K562 (cell line): Measurements from ENCODE around the gene ZNF609. TPM values are rescaled to one million over a fixed set of nuclear protein-coding genes. Genes with fewer than 3 reads are reported as not detected.

Source experiments
- BRD4 ChIP-seq: fragments of 200-600 bp; sonication (generic); IDR thresholded peaks from 2 replicates; pipeline ENCODE4 v1.6.1; 2017; ENCODE audit warnings: inconsistent platforms
- CHD7 ChIP-seq: fragments of 200-600 bp; sonication (generic); IDR thresholded peaks from one replicate; pipeline ENCODE4 v1.6.1; 2012; ENCODE audit warnings: mild to moderate bottlenecking, low read depth, low read length, inconsistent platforms
- JUN ChIP-seq, 2 experiments: sonication (generic) in 1 of 2; formaldehyde crosslinking in 1 of 2; IDR thresholded peaks; 2 replicates each; pipeline versions ENCODE4 v1.6.1 to v1.8.0; 2012 to 2022; ENCODE audit warnings: borderline replicate concordance in 2 of 2, mild to moderate bottlenecking in 2 of 2, improper control_type of control experiment in 1 of 2, low read depth in 1 of 2, low read length in 1 of 2, missing genetic modification reagents in 1 of 2
- TCF15 ChIP-seq: fragments of 250-450 bp; sonication (Bioruptor Pico); IDR thresholded peaks from 2 replicates; pipeline ENCODE4 v1.8.0; 2022; ENCODE audit warnings: moderate library complexity, mild to moderate bottlenecking, inconsistent platforms
- TCF3 ChIP-seq: sonication (generic); formaldehyde crosslinking; IDR thresholded peaks from 2 replicates; pipeline ENCODE4 v1.4.0; 2020; ENCODE audit warnings: mild to moderate bottlenecking, missing genetic modification reagents
- ZBTB26 ChIP-seq: fragments of 450-650 bp; formaldehyde crosslinking; IDR thresholded peaks from 2 replicates; pipeline ENCODE4 v1.4.0; 2022; ENCODE audit warnings: missing genetic modification characterization
- ZFP1 ChIP-seq: fragments of 450-650 bp; formaldehyde crosslinking; IDR thresholded peaks from 2 replicates; pipeline ENCODE4 v1.4.0; 2020; ENCODE audit warnings: mild to moderate bottlenecking, mixed read lengths
- polyA plus RNA-seq, 8 experiments: library from polyadenylated mRNA; depleted of rRNA in 4 of 8; stranded (reverse) in 5 of 8; unstranded in 3 of 8; fragments of >200 nt; fragmentation: Nextera tagmentation in 2 of 8; fragmentation: Illumina TruSeq in 1 of 8; extraction: Ambion mirVana in 2 of 8; extraction: Trizol in 1 of 8; gene quantifications; 2 replicates each; pipeline versions ENCODE4 v1.2.1 to v1.2.3, GENCODE V29; 2011 to 2014; ENCODE audit warnings: inconsistent platforms in 1 of 8, missing spikeins in 1 of 8
- total RNA-seq, 7 experiments: library from RNA; depleted of rRNA in 6 of 7; stranded (reverse); fragments of >200 nt in 6 of 7; fragmentation: Illumina TruSeq in 2 of 7; extraction: Trizol in 2 of 7; gene quantifications; 2 replicates each; pipeline versions ENCODE4 v1.2.1 to v1.2.3, GENCODE V29; 2011 to 2021; ENCODE audit warnings: low replicate concordance in 1 of 7
- TF ChIP-seq, protein P1 (sequence below), 2 experiments: fragments of 450-650 bp; IDR thresholded peaks; 2 replicates each; pipeline ENCODE4 v1.6.1; 2018; ENCODE audit warnings: mild to moderate bottlenecking in 2 of 2, low read depth in 1 of 2; ENCODE audit not compliant: partially characterized antibody in 2 of 2

The ZNF609 gene
- total and polyA plus RNA-seq, 9 of the 15 experiments (the other 6 are each of a cell fraction or from before 2014, with no cell fraction given), result 3.0 to 38.7 (median 17.8) TPM

GRCh38 chr15:64619880-64620839 lies 159.8 kb downstream of the ZNF609 start (continued):
- TF ChIP-seq CHD7 (no peak), BRD4 (no peak), ZBTB26 (no peak), ZFP1 (CRISPR knock-in tag) (no peak), JUN (IDR thresholded peaks at IDR 0.05; ENCODE audit: borderline replicate concordance, low read depth, low read length) (no peak), JUN (CRISPR knock-in tag; IDR thresholded peaks at IDR 0.05; ENCODE audit: borderline replicate concordance) (no peak), TCF3 (CRISPR knock-in tag) (no peak), TCF15 (CRISPR knock-in tag) (no peak)
- TF ChIP-seq, protein P1, sequence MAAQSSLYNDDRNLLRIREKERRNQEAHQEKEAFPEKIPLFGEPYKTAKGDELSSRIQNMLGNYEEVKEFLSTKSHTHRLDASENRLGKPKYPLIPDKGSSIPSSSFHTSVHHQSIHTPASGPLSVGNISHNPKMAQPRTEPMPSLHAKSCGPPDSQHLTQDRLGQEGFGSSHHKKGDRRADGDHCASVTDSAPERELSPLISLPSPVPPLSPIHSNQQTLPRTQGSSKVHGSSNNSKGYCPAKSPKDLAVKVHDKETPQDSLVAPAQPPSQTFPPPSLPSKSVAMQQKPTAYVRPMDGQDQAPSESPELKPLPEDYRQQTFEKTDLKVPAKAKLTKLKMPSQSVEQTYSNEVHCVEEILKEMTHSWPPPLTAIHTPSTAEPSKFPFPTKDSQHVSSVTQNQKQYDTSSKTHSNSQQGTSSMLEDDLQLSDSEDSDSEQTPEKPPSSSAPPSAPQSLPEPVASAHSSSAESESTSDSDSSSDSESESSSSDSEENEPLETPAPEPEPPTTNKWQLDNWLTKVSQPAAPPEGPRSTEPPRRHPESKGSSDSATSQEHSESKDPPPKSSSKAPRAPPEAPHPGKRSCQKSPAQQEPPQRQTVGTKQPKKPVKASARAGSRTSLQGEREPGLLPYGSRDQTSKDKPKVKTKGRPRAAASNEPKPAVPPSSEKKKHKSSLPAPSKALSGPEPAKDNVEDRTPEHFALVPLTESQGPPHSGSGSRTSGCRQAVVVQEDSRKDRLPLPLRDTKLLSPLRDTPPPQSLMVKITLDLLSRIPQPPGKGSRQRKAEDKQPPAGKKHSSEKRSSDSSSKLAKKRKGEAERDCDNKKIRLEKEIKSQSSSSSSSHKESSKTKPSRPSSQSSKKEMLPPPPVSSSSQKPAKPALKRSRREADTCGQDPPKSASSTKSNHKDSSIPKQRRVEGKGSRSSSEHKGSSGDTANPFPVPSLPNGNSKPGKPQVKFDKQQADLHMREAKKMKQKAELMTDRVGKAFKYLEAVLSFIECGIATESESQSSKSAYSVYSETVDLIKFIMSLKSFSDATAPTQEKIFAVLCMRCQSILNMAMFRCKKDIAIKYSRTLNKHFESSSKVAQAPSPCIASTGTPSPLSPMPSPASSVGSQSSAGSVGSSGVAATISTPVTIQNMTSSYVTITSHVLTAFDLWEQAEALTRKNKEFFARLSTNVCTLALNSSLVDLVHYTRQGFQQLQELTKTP (IDR thresholded peaks at IDR 0.05; ENCODE audit: low read depth in 1 of 2, partially characterized antibody in 2 of 2), result no peak
